Measurements from ENCODE around the gene UNG. TPM values are rescaled to one million over a fixed set of nuclear protein-coding genes. Genes with fewer than 3 reads are reported as not detected.
A peak's percentile ranks its signal among the peaks of the same experiment; 100 is the strongest.

Gene UNG
- total and polyA plus RNA-seq, 2 experiments from 2014 or later: 90.5 to 209 TPM

DNA sequence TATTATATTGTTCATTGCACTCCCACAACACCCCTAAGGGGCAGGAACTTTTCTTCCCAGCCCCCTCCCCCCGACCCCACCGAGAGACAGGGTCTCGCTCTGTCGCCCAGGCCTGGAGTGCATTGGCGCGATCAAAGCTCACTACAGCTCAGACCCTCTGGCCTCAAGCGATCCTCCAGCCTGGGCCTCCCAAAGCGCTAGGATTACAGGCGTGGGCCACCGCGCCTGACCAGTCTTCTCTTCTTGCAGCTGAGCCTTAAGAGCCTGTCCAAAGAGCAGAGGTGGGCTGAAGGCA, 310 bp upstream of the UNG start:
- Histone ChIP-seq H3K27me3 (ENCODE audit: insufficient read depth) (peaks cover 6% of the 10 kb centered on the region), H3K9me2 (ENCODE audit: insufficient read depth) (peaks cover 2% of the 10 kb centered on the region; the same call in 1 of the 2 replicates), H3K27ac (ENCODE audit: low read depth) (0 out of 2 replicates have a peak overlapping the region, but pooled peaks have one; percentile 55), H3K36me3 (ENCODE audit: insufficient read depth) (peaks cover 30% of the 10 kb centered on the region), H3K4me2 (peak overlapping the region; percentile 90), H4K20me1 (replicated peaks; ENCODE audit: insufficient read depth) (peaks cover 25% of the 10 kb centered on the region), H3K4me1 (ENCODE audit: insufficient read depth) (peaks cover 12% of the 10 kb centered on the region; the same call in 1 of the 2 replicates), H3K79me2 (replicated peaks; ENCODE audit: insufficient read depth) (peaks cover 36% of the 10 kb centered on the region), H2AFZ (peak overlapping the region; percentile 91), H3K4me3 (peak overlapping the region; percentile 95), H3F3A (replicated peaks; ENCODE audit: low read depth) (no peaks in the 10 kb centered on the region)
- DNase-seq (ENCODE audit: low spot score) (no peak), ATAC-seq (no peak)
- Mint-ChIP-seq H3K4me1 (peaks cover 18% of the 10 kb centered on the region), H3K4me3 (peak overlapping the region; percentile 91), H3K27ac (peak overlapping the region; percentile 97; the same call in 1 of the 2 replicates), H3K9me3 (no peaks in the 10 kb centered on the region), H3K36me3 (ENCODE audit: low read depth) (peaks cover 49% of the 10 kb centered on the region), H3K27me3 (ENCODE audit: insufficient read depth, low read depth, poor library complexity) (peaks cover 19% of the 10 kb centered on the region)
- TF ChIP-seq, protein P1, sequence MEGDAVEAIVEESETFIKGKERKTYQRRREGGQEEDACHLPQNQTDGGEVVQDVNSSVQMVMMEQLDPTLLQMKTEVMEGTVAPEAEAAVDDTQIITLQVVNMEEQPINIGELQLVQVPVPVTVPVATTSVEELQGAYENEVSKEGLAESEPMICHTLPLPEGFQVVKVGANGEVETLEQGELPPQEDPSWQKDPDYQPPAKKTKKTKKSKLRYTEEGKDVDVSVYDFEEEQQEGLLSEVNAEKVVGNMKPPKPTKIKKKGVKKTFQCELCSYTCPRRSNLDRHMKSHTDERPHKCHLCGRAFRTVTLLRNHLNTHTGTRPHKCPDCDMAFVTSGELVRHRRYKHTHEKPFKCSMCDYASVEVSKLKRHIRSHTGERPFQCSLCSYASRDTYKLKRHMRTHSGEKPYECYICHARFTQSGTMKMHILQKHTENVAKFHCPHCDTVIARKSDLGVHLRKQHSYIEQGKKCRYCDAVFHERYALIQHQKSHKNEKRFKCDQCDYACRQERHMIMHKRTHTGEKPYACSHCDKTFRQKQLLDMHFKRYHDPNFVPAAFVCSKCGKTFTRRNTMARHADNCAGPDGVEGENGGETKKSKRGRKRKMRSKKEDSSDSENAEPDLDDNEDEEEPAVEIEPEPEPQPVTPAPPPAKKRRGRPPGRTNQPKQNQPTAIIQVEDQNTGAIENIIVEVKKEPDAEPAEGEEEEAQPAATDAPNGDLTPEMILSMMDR (conservative IDR thresholded peaks at IDR 0.05; ENCODE audit: low read depth in 2 of 2): no peak
- TF ChIP-seq ZNF331 (CRISPR knock-in tag; IDR thresholded peaks at IDR 0.05; ENCODE audit: low read depth) (no peak), EZH2phosphoT487 (IDR thresholded peaks at IDR 0.05; ENCODE audit: unreplicated experiment) (no peak), NANOG (IDR thresholded peaks at IDR 0.05; ENCODE audit: borderline replicate concordance) (no peak), ZNF114 (CRISPR knock-in tag; IDR thresholded peaks at IDR 0.05) (no peak), JUNB (IDR thresholded peaks at IDR 0.05; ENCODE audit: unreplicated experiment) (no peak), POLR2AphosphoS5 (IDR thresholded peaks at IDR 0.05; ENCODE audit: low read depth) (no peak), STAT1 (IDR thresholded peaks at IDR 0.05; ENCODE audit: unreplicated experiment) (no peak), CREB1 (CRISPR knock-in tag; IDR thresholded peaks at IDR 0.05; ENCODE audit: low read depth) (no peak), EZH2 (IDR thresholded peaks at IDR 0.05; ENCODE audit: low read depth, unreplicated experiment) (no peak)
- TF ChIP-seq, protein P2, sequence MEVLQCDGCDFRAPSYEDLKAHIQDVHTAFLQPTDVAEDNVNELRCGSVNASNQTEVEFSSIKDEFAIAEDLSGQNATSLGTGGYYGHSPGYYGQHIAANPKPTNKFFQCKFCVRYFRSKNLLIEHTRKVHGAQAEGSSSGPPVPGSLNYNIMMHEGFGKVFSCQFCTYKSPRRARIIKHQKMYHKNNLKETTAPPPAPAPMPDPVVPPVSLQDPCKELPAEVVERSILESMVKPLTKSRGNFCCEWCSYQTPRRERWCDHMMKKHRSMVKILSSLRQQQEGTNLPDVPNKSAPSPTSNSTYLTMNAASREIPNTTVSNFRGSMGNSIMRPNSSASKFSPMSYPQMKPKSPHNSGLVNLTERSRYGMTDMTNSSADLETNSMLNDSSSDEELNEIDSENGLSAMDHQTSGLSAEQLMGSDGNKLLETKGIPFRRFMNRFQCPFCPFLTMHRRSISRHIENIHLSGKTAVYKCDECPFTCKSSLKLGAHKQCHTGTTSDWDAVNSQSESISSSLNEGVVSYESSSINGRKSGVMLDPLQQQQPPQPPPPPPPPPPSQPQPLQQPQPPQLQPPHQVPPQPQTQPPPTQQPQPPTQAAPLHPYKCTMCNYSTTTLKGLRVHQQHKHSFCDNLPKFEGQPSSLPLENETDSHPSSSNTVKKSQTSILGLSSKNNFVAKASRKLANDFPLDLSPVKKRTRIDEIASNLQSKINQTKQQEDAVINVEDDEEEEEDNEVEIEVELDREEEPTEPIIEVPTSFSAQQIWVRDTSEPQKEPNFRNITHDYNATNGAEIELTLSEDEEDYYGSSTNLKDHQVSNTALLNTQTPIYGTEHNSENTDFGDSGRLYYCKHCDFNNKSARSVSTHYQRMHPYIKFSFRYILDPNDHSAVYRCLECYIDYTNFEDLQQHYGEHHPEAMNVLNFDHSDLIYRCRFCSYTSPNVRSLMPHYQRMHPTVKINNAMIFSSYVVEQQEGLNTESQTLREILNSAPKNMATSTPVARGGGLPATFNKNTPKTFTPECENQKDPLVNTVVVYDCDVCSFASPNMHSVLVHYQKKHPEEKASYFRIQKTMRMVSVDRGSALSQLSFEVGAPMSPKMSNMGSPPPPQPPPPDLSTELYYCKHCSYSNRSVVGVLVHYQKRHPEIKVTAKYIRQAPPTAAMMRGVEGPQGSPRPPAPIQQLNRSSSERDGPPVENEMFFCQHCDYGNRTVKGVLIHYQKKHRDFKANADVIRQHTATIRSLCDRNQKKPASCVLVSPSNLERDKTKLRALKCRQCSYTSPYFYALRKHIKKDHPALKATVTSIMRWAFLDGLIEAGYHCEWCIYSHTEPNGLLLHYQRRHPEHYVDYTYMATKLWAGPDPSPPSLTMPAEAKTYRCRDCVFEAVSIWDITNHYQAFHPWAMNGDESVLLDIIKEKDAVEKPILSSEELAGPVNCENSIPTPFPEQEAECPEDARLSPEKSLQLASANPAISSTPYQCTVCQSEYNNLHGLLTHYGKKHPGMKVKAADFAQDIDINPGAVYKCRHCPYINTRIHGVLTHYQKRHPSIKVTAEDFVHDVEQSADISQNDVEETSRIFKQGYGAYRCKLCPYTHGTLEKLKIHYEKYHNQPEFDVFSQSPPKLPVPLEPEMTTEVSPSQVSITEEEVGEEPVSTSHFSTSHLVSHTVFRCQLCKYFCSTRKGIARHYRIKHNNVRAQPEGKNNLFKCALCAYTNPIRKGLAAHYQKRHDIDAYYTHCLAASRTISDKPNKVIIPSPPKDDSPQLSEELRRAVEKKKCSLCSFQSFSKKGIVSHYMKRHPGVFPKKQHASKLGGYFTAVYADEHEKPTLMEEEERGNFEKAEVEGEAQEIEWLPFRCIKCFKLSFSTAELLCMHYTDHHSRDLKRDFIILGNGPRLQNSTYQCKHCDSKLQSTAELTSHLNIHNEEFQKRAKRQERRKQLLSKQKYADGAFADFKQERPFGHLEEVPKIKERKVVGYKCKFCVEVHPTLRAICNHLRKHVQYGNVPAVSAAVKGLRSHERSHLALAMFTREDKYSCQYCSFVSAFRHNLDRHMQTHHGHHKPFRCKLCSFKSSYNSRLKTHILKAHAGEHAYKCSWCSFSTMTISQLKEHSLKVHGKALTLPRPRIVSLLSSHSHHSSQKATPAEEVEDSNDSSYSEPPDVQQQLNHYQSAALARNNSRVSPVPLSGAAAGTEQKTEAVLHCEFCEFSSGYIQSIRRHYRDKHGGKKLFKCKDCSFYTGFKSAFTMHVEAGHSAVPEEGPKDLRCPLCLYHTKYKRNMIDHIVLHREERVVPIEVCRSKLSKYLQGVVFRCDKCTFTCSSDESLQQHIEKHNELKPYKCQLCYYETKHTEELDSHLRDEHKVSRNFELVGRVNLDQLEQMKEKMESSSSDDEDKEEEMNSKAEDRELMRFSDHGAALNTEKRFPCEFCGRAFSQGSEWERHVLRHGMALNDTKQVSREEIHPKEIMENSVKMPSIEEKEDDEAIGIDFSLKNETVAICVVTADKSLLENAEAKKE (CRISPR knock-in tag; IDR thresholded peaks at IDR 0.05): no peak
- TF ChIP-seq, protein P3, sequence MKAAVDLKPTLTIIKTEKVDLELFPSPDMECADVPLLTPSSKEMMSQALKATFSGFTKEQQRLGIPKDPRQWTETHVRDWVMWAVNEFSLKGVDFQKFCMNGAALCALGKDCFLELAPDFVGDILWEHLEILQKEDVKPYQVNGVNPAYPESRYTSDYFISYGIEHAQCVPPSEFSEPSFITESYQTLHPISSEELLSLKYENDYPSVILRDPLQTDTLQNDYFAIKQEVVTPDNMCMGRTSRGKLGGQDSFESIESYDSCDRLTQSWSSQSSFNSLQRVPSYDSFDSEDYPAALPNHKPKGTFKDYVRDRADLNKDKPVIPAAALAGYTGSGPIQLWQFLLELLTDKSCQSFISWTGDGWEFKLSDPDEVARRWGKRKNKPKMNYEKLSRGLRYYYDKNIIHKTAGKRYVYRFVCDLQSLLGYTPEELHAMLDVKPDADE (IDR thresholded peaks at IDR 0.05): no peak
- TF ChIP-seq, protein P4, sequence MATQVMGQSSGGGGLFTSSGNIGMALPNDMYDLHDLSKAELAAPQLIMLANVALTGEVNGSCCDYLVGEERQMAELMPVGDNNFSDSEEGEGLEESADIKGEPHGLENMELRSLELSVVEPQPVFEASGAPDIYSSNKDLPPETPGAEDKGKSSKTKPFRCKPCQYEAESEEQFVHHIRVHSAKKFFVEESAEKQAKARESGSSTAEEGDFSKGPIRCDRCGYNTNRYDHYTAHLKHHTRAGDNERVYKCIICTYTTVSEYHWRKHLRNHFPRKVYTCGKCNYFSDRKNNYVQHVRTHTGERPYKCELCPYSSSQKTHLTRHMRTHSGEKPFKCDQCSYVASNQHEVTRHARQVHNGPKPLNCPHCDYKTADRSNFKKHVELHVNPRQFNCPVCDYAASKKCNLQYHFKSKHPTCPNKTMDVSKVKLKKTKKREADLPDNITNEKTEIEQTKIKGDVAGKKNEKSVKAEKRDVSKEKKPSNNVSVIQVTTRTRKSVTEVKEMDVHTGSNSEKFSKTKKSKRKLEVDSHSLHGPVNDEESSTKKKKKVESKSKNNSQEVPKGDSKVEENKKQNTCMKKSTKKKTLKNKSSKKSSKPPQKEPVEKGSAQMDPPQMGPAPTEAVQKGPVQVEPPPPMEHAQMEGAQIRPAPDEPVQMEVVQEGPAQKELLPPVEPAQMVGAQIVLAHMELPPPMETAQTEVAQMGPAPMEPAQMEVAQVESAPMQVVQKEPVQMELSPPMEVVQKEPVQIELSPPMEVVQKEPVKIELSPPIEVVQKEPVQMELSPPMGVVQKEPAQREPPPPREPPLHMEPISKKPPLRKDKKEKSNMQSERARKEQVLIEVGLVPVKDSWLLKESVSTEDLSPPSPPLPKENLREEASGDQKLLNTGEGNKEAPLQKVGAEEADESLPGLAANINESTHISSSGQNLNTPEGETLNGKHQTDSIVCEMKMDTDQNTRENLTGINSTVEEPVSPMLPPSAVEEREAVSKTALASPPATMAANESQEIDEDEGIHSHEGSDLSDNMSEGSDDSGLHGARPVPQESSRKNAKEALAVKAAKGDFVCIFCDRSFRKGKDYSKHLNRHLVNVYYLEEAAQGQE (IDR thresholded peaks at IDR 0.05; ENCODE audit: unreplicated experiment): no peak
